HFF-Myc (cell line): ENCODE measurements around the gene PARP9.
A peak's percentile ranks its signal among the peaks of the same experiment; 100 is the strongest.
"Not testable (repeated sequence)": the region's sequence is repeated elsewhere in the genome, so short reads cannot be mapped to it uniquely, and the experiment has no call there.

Experiments
- DNase-seq: peaks from one replicate; pipeline ENCODE4 v3.0.0-alpha.2; 2011; ENCODE audit warnings: low read depth; ENCODE audit errors: extremely low read depth
- H3K4me3 ChIP-seq: replicated peaks from 2 replicates; pipeline ENCODE4 v1.5.1; 2011; ENCODE audit warnings: low read depth, mild to moderate bottlenecking, control low read depth, low read length
- TF ChIP-seq, protein P1 (sequence below): IDR thresholded peaks from 2 replicates; pipeline ENCODE4 v1.5.1; 2012; ENCODE audit warnings: mild to moderate bottlenecking, low read depth, low read length, control low read depth; ENCODE audit errors: missing control alignments

Gene PARP9

DNA sequence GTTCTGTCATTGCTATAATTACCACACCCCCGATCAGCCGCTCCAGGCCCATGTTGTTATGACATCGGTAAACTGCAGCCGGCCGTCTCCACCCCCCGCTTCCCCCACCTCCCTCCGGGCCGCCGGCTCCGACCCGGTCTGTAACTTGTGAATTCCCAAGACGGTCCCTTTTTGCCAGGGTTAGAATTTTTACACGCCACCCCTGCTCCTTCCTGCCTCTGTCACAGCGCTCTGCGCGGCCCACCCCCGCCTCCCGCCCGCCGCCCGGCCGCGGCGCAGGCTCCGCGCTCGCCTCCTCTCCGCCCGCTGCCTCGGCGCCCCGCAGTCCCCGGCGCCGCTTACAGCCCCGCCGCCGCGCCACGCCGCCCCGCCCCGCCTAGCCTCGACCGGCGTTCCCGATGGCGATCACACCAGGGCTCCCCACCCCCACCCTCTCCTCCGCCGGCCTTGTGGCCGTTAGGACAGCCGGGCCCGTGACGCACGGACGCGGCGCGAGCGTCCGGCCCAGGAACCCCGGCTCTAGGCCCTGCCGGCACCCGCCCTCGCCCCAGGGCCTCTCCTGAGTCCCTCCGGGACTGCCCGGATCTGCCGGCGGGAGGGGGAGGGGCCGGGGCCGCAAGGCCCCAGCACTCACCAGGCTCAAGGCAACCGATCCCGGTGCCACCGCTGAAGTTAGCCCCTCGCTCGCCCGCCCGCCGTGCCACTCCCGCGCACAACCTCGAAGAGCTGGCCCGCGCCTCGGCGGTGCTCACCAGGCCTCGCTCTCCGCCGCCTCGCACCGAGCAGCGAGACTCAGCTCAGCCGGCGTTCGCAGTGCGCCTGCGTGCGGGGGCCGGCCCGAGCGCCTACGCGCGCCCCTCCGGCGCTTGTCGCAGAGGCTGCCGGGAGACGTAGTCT is 49.7 kb downstream of the PARP9 start, which contains the start of gene KPNA1:
Gene KPNA1, minus strand, starts transcription at position 817 of the 897 bp plus-strand sequence. CDS start 18,374 bp downstream, outside the sequence.
- TF ChIP-seq, protein P1, sequence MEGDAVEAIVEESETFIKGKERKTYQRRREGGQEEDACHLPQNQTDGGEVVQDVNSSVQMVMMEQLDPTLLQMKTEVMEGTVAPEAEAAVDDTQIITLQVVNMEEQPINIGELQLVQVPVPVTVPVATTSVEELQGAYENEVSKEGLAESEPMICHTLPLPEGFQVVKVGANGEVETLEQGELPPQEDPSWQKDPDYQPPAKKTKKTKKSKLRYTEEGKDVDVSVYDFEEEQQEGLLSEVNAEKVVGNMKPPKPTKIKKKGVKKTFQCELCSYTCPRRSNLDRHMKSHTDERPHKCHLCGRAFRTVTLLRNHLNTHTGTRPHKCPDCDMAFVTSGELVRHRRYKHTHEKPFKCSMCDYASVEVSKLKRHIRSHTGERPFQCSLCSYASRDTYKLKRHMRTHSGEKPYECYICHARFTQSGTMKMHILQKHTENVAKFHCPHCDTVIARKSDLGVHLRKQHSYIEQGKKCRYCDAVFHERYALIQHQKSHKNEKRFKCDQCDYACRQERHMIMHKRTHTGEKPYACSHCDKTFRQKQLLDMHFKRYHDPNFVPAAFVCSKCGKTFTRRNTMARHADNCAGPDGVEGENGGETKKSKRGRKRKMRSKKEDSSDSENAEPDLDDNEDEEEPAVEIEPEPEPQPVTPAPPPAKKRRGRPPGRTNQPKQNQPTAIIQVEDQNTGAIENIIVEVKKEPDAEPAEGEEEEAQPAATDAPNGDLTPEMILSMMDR = no peak
- H3K4me3 ChIP-seq = peak within 1 kb of the TSS; percentile 68
- DNase-seq = peak; percentile 44

DNA sequence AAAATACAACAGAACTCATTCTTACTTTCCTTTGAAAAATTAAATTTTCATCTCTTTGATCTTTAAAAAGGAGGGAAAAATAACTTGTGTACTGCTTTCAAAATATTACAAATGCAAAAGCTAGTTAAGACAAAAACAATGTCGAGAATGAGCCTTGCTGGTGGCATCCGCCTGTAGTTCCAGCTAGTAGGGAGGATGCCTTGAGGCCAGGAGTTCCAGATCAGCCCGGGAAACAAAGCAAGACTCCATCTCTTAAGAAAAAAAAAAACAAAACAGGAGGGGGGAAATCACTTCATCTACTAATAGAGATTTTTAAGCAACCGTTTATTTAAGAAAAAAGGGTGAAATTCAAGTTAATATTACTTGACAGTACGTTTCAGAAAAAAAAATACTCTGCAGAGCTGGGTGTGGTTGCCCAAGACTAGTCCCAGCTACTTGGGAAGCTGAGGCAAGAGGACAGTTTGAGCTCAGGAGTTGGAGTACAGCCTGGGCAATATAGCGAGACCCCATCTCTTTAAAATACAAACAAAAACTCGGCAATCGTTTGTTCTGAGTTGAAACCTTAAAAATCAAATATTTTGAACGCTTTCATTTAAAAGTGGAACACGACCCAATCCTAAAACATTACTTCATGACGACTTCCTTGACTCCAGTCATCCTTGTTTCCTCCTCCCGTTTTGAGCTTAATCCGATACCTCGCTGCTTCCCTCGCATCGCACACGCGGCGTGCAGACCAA is 50.5 kb downstream of the PARP9 start:
- TF ChIP-seq, protein P1 = no peak
- peak overlapping the region; percentile 68 for H3K4me3 ChIP-seq
- peak; percentile 33 for DNase-seq

DNA sequence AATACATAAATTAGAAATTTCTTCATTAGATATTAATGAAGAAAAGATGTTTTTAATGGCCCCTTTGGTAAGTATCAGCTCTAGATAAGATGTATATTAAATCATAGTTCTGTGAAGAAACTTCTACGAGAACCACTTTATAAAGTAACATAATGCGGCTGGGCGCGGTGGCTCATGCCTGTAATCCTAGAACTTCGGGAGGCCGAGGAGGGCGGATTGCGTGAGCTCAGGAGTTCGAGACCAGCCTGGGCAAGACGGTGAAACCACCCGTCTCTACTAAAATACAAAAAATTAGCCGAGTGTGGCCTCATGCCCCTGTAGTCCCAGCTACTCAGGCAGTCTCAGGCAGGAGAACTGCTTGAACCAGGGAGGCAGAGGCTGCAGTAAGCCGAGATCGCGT is 51.8 kb downstream of the PARP9 start:
- TF ChIP-seq, protein P1 = no peak
- DNase-seq = no peak
- H3K4me3 ChIP-seq = no peak overlapping the region

DNA sequence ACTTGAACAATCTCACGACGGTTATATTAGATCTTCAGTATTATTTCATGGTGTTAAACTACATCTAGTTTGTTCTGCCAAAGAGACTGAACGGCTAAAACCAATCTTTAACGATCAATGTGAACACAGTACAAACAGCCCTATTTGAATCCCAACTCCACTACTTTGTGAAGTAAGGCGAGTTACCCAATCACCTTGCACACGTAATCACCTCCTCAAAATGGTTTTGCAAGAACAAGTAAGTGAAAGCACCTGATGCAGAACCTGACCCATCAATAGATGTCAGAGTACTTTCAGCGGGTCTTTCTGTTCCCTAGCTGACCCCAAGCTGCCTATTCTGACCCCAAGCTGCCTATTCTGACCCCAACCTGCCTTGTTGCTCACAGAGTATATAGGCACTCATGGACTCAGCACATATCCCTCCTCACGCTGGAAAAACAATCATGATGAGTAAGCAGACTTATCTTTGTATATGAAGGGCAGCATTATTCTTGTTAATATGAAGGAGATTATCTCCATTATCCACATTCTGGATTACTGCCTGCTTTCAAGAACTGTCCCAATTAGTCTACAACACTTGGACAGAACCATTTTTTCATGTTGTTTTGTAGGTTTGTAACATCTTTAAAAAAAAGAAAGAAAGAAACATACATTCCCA is 53.1 kb downstream of the PARP9 start:
- no peak overlapping the region for H3K4me3 ChIP-seq
- DNase-seq = no peak
- TF ChIP-seq, protein P1 = no peak

DNA sequence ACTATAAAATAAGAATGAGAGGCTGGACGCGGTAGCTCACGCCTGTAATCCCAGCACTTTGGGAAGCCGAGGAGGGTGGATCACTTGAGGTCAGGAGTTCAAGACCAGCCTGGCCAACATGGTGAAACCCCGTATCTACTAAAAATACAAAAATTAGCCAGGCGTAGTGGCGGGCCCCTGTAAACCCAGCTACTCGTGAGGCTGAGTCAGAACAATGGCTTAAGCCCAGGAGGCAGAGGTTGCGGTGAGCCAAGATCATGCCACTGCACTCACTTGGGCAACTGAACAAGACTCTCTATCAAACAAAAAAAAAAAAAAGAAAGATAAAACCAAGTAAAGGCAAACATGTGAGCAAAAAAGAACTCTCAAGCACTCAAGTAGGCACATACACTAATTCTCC is 55.2 kb downstream of the PARP9 start:
- DNase-seq, H3K4me3 ChIP-seq: not testable (repeated sequence)

DNA sequence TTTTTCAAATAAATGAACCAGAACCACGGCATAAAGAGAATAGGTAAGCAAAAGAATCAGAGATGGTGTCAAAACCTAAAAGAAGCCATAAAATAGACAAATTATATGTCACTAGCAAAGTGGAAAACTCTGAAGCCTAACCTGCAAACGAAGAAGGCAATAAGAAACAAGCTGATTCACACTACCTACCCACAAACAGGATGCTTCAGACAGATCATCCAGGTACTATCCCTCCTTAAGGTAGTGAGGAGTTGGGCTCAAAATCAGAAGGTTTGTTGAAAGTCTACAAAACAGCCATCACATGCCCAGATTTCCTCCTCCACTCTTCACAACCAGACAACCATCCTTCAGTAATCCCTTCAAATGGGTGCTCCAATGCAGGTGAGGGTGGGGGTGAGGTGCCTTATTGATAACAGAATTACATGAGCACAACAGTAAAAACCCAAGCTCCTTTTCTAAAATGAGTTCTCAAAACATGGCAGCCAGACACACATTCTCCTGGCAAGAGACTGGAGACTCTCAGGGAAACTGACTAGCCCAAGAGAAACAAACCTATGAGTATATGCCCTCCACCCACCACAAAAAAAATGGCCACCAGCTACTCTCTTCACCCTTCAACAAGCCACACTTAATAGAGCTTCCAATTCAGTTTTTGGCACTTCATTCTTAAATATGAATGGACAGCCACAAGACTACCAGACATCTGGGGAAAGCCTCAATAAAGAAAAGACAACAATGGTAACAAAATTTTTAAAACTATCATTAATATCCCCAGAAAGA is 55.8 kb downstream of the PARP9 start:
- no peak for DNase-seq
- TF ChIP-seq, protein P1 = no peak
- no peak overlapping the region for H3K4me3 ChIP-seq
